CD14-positive monocyte (primary cell): ENCODE measurements around the gene RNF123. TPM values are rescaled to one million over a fixed set of nuclear protein-coding genes. Genes with fewer than 3 reads are reported as not detected.

ENCODE experiments used
- DNase-seq, 3 donors: peaks; one replicate each; pipeline ENCODE4 v3.0.0-alpha.2; 2011 to 2022
- H2AFZ ChIP-seq: 2 replicates; pipeline ENCODE4 v1.6.0; 2012; ENCODE audit warnings: mild to moderate bottlenecking, low read depth, low read length, inconsistent platforms; ENCODE audit not compliant: insufficient read depth, poor library complexity, severe bottlenecking
- H3K27ac ChIP-seq, 2 donors: 1 replicate in 1 of 2; 2 replicates in 1 of 2; pipeline ENCODE4 v1.5.1; 2012 to 2013; ENCODE audit warnings: low read length in 2 of 2, control low read depth in 1 of 2, inconsistent platforms in 1 of 2, low read depth in 1 of 2, mild to moderate bottlenecking in 1 of 2
- H3K27me3 ChIP-seq, 2 donors: one replicate each; pipeline versions ENCODE4 v1.6.0 to v1.6.1; 2011 to 2013; ENCODE audit warnings: low read length in 2 of 2; ENCODE audit not compliant: control insufficient read depth in 2 of 2, insufficient read depth in 2 of 2
- H3K36me3 ChIP-seq, 2 donors: replicated peaks in 1 of 2; 1 replicate in 1 of 2; 2 replicates in 1 of 2; pipeline versions ENCODE4 v1.5.1 to v1.6.1; 2012 to 2013; ENCODE audit warnings: low read length in 2 of 2, control low read depth in 1 of 2, inconsistent platforms in 1 of 2, mild to moderate bottlenecking in 1 of 2; ENCODE audit not compliant: insufficient read depth in 2 of 2, control insufficient read depth in 1 of 2
- H3K4me1 ChIP-seq, 2 donors: 1 replicate in 1 of 2; 2 replicates in 1 of 2; pipeline versions ENCODE4 v1.5.1 to v1.6.1; 2012 to 2013; ENCODE audit warnings: low read length in 2 of 2, control low read depth in 1 of 2, inconsistent platforms in 1 of 2, mild to moderate bottlenecking in 1 of 2, moderate library complexity in 1 of 2; ENCODE audit not compliant: insufficient read depth in 2 of 2, control insufficient read depth in 1 of 2
- H3K4me2 ChIP-seq: replicated peaks from 2 replicates; pipeline ENCODE3; 2012; ENCODE audit warnings: low read length, moderate library complexity, mild to moderate bottlenecking; ENCODE audit not compliant: poor library complexity, severe bottlenecking; ENCODE audit errors: extremely low read depth
- H3K4me3 ChIP-seq, 3 experiments: fragments of 200-600 bp in 1 of 3; sonication (generic) in 1 of 3; replicated peaks in 1 of 3; 1 replicate in 2 of 3; 2 replicates in 1 of 3; pipeline ENCODE4 v1.5.1; 2011 to 2013; ENCODE audit warnings: low read length in 3 of 3, mild to moderate bottlenecking in 3 of 3, control low read depth in 2 of 3, low read depth in 2 of 3, inconsistent platforms in 1 of 3, moderate library complexity in 1 of 3
- H3K79me2 ChIP-seq: 2 replicates; pipeline ENCODE4 v1.6.0; 2012; ENCODE audit warnings: mild to moderate bottlenecking, control low read depth, inconsistent platforms, low read length, moderate library complexity; ENCODE audit not compliant: insufficient read depth
- H3K9ac ChIP-seq: 2 replicates; pipeline ENCODE4 v1.6.0; 2017; ENCODE audit warnings: low read length, mild to moderate bottlenecking; ENCODE audit not compliant: insufficient read depth, poor library complexity, severe bottlenecking
- H3K9me3 ChIP-seq, 2 donors: replicated peaks in 1 of 2; 1 replicate in 1 of 2; 2 replicates in 1 of 2; pipeline versions ENCODE4 v1.5.1 to v1.6.1; 2012 to 2013; ENCODE audit warnings: low read length in 2 of 2, control low read depth in 1 of 2; ENCODE audit not compliant: control insufficient read depth in 1 of 2, insufficient read depth in 1 of 2
- H4K20me1 ChIP-seq: 2 replicates; pipeline ENCODE4 v1.6.0; 2012; ENCODE audit warnings: mild to moderate bottlenecking, low read length, control low read depth, moderate library complexity; ENCODE audit not compliant: insufficient read depth
- H3K27ac Mint-ChIP-seq, 7 donors: one replicate each; pipeline ENCODE4 v1.8.0; 2020; ENCODE audit warnings: mild to moderate bottlenecking in 7 of 7, mixed read lengths in 7 of 7, moderate library complexity in 6 of 7, inconsistent platforms in 2 of 7
- H3K27me3 Mint-ChIP-seq, 3 donors: one replicate each; pipeline ENCODE4 v1.8.0; 2021 to 2022; ENCODE audit warnings: low read depth in 3 of 3, mild to moderate bottlenecking in 3 of 3, mixed read lengths in 3 of 3, moderate library complexity in 3 of 3, inconsistent platforms in 1 of 3
- H3K36me3 Mint-ChIP-seq, 2 donors: one replicate each; pipeline ENCODE4 v1.8.0; 2020; ENCODE audit warnings: mixed read lengths in 2 of 2, inconsistent platforms in 1 of 2, mild to moderate bottlenecking in 1 of 2
- H3K4me1 Mint-ChIP-seq: one replicate; pipeline ENCODE4 v1.8.0; 2020; ENCODE audit warnings: mild to moderate bottlenecking, mixed read lengths
- H3K4me3 Mint-ChIP-seq, 2 donors: one replicate each; pipeline ENCODE4 v1.8.0; 2020; ENCODE audit warnings: mild to moderate bottlenecking in 2 of 2, mixed read lengths in 2 of 2, moderate library complexity in 1 of 2
- H3K9me3 Mint-ChIP-seq, 7 donors: one replicate each; pipeline ENCODE4 v1.8.0; 2020 to 2022; ENCODE audit warnings: mixed read lengths in 7 of 7, mild to moderate bottlenecking in 6 of 7, moderate library complexity in 6 of 7, inconsistent platforms in 2 of 7
- CTCF ChIP-seq: fragments of 200-600 bp; IDR thresholded peaks from one replicate; pipeline ENCODE4 v1.8.0; 2022; ENCODE audit warnings: antibody characterized with exemption, mild to moderate bottlenecking
- WGBS: methylation state at CpG from one replicate; pipeline ENCODE4 v1.1.5; 2013; ENCODE audit warnings: missing lambda C conversion rate; ENCODE audit not compliant: insufficient coverage; 5-methylcytosine and 5-hydroxymethylcytosine counted together
- intact Hi-C, 2 donors: fragments of 100-400 bp; cut with micrococcal nuclease; formaldehyde crosslinking; loops; one replicate each; pipeline versions ENCODE4 v1.15.0 to v1.15.1; 2023
- polyA plus RNA-seq, 3 donors: library from polyadenylated mRNA; depleted of rRNA in 1 of 3; unstranded in 2 of 3; stranded (reverse) in 1 of 3; fragments of 300-500 nt in 2 of 3; fragments of >200 nt in 1 of 3; fragmentation: Illumina TruSeq in 2 of 3; gene quantifications; 1 replicate in 2 of 3; 2 replicates in 1 of 3; pipeline ENCODE4 v1.2.3, GENCODE V29; 2012 to 2021

Gene RNF123
- polyA plus RNA-seq, 3 donors: 11.1 to 46.2 (median 15.7) TPM

- Mint-ChIP-seq H3K27me3 (peaks cover 0 to 5% (median 0%) of the 10 kb centered on the region in 3 donors), H3K9me3 (no peaks in the 10 kb centered on the region), H3K4me3 (no peak overlapping the region), H3K36me3 (no peaks in the 10 kb centered on the region), H3K27ac (no peak overlapping the region), H3K4me1 (no peaks in the 10 kb centered on the region)
- no peak for DNase-seq
- Histone ChIP-seq H3K4me1 (no peaks in the 10 kb centered on the region), H3K4me2 (no peak overlapping the region), H3K36me3 (no peaks in the 10 kb centered on the region), H3K4me3 (no peak overlapping the region), H2AFZ (no peak overlapping the region), H3K27ac (no peak overlapping the region), H3K9ac (no peak overlapping the region), H3K79me2 (no peaks in the 10 kb centered on the region), H3K27me3 (no peaks in the 10 kb centered on the region), H4K20me1 (no peaks in the 10 kb centered on the region), H3K9me3 (no peaks in the 10 kb centered on the region)
- no peak for TF ChIP-seq CTCF
- WGBS: 50% methylated on average over 2 of the region's 2 CpGs
- intact Hi-C loops: no loop called here
Measured at GRCh38 chr3:49647741-49648140, 41.6 kb upstream of the RNF123 start.

- WGBS: 100% methylated on average over 2 of the region's 3 CpGs
- no peak for TF ChIP-seq CTCF
- Histone ChIP-seq H2AFZ (no peak overlapping the region), H3K27me3 (no peaks in the 10 kb centered on the region), H3K9me3 (no peaks in the 10 kb centered on the region), H3K79me2 (no peaks in the 10 kb centered on the region), H3K4me2 (no peak overlapping the region), H3K36me3 (no peaks in the 10 kb centered on the region), H3K27ac (no peak overlapping the region), H3K4me1 (no peaks in the 10 kb centered on the region), H3K9ac (no peak overlapping the region), H4K20me1 (no peaks in the 10 kb centered on the region), H3K4me3 (no peak overlapping the region)
- H3K27me3 Mint-ChIP-seq: peaks cover 0 to 5% (median 0%) of the 10 kb centered on the region in 3 donors
- H3K4me1 Mint-ChIP-seq: no peaks in the 10 kb centered on the region
- intact Hi-C loops: no loop called here
- H3K4me3 Mint-ChIP-seq: no peak overlapping the region
- DNase-seq: no peak
- H3K36me3 Mint-ChIP-seq: no peaks in the 10 kb centered on the region
- H3K9me3 Mint-ChIP-seq: no peaks in the 10 kb centered on the region
- no peak overlapping the region for H3K27ac Mint-ChIP-seq
Measured at GRCh38 chr3:49648354-49649019, 40.9 kb upstream of the RNF123 start.
